Bronchial epithelial cell (primary cell): ENCODE data around the gene ANKRD11. TPM values are rescaled to one million over a fixed set of nuclear protein-coding genes. Genes with fewer than 3 reads are reported as not detected.

Experiments used
- DNase-seq: peaks from one replicate; pipeline ENCODE4 v3.0.0-alpha.2; 2010; ENCODE audit warnings: low read depth
- FAIRE-seq: peaks from 2 replicates; lab custom pipeline; 2011; peaks lifted over from hg19 to GRCh38; lab: Jason Lieb, UNC
- H3K27me3 ChIP-seq: 2 replicates; pipeline ENCODE4 v1.5.1; 2011; ENCODE audit warnings: low read length; ENCODE audit not compliant: control insufficient read depth, insufficient read depth
- H3K36me3 ChIP-seq: 2 replicates; pipeline ENCODE4 v1.5.1; 2011; ENCODE audit warnings: low read length; ENCODE audit not compliant: control insufficient read depth, insufficient read depth
- H3K4me3 ChIP-seq: 2 replicates; pipeline ENCODE4 v1.5.1; 2011; ENCODE audit warnings: mild to moderate bottlenecking, low read depth, low read length, control low read depth
- total RNA-seq: library from RNA; depleted of rRNA; stranded (reverse); fragments of >200 nt; gene quantifications from 2 replicates; pipeline ENCODE4 v1.2.1, GENCODE V29; 2014
- TF ChIP-seq, protein P1 (sequence below): IDR thresholded peaks from 2 replicates; pipeline ENCODE4 v1.5.1; 2011; ENCODE audit warnings: mild to moderate bottlenecking, moderate library complexity, low read length, control low read depth, inconsistent platforms; ENCODE audit not compliant: insufficient read depth, severe bottlenecking

Gene ANKRD11
- total RNA-seq, 1 donor from 2014 or later: 64.5 TPM

- TF ChIP-seq, protein P1, sequence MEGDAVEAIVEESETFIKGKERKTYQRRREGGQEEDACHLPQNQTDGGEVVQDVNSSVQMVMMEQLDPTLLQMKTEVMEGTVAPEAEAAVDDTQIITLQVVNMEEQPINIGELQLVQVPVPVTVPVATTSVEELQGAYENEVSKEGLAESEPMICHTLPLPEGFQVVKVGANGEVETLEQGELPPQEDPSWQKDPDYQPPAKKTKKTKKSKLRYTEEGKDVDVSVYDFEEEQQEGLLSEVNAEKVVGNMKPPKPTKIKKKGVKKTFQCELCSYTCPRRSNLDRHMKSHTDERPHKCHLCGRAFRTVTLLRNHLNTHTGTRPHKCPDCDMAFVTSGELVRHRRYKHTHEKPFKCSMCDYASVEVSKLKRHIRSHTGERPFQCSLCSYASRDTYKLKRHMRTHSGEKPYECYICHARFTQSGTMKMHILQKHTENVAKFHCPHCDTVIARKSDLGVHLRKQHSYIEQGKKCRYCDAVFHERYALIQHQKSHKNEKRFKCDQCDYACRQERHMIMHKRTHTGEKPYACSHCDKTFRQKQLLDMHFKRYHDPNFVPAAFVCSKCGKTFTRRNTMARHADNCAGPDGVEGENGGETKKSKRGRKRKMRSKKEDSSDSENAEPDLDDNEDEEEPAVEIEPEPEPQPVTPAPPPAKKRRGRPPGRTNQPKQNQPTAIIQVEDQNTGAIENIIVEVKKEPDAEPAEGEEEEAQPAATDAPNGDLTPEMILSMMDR: no peak
- Histone ChIP-seq H3K4me3 (no peak overlapping the region), H3K27me3 (no peaks in the 10 kb centered on the region), H3K36me3 (peaks cover 1% of the 10 kb centered on the region)
- FAIRE-seq (no peak), DNase-seq (no peak)
Observed at GRCh38 chr16:89367538-89367915, 122.8 kb downstream of the ANKRD11 start.

DNA sequence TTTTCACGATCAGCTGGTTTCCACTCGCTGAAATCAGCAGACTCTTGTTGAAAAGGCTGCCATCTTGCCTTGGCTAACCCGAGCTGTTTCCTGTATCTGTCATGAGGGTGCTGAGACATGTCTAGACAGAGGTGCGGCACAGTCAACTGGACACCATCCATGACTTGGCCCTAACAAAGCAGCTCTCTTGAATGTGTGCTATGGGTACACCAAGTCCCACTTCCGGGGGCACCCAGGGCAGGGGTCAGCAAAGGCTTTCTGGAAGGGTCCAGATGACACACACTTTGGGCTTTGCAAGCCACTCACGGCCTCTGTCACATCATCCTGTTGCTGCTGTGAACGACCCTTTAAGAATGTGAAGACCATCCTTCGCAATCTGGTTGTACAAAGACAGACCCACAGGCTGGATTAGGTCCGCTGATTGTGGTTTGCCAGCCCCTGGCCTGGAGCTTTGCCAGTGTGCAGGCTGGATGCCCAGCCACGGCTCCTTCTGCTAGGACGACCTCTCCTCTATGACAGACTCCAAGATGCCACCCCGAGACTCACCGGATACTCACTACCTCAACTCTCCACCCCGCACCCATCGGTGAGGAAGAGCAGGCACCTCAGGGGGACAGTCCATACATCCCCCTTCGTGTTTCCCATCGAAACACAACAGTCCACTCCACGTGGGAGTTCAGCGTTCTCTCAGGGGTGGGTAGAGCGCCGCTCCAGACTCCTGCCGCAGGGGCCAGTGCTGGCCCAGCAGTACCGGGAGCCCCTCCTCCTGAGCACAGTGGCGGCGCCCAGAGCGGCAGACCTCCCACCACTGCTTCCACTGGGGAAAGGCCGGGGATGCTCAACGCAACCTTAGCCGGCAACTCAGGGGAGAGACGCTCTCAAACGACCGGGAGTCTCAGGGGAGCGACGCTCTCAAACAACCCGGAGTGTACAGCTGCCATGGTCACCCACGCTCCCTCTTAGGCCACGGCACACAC, 123.5 kb downstream of the ANKRD11 start:
- no peak overlapping the region for H3K4me3 ChIP-seq
- H3K27me3 ChIP-seq: no peaks in the 10 kb centered on the region
- TF ChIP-seq, protein P1: no peak
- peaks cover 1% of the 10 kb centered on the region for H3K36me3 ChIP-seq
- FAIRE-seq (peak; percentile 80), DNase-seq (peak; percentile 87)

GRCh38 chr16:89365996-89366395, 124.4 kb downstream of the ANKRD11 start:
- peaks cover 3% of the 10 kb centered on the region for H3K36me3 ChIP-seq
- H3K27me3 ChIP-seq: no peaks in the 10 kb centered on the region
- H3K4me3 ChIP-seq: no peak overlapping the region
- DNase-seq: no peak
- FAIRE-seq: no peak
- TF ChIP-seq, protein P1: no peak

GRCh38 chr16:89365044-89365467, 125.3 kb downstream of the ANKRD11 start:
- DNase-seq (peak; percentile 68), FAIRE-seq (no peak)
- TF ChIP-seq, protein P1: no peak

GRCh38 chr16:89364606-89365005, 125.8 kb downstream of the ANKRD11 start:
- no peak overlapping the region for H3K4me3 ChIP-seq
- TF ChIP-seq, protein P1: no peak
- peaks cover 6% of the 10 kb centered on the region for H3K36me3 ChIP-seq
- peak; percentile 46 for DNase-seq
- no peaks in the 10 kb centered on the region for H3K27me3 ChIP-seq
- FAIRE-seq: no peak

More at GRCh38 chr16:89365044-89365467, 125.3 kb downstream of the ANKRD11 start:
- Histone ChIP-seq H3K4me3 (no peak overlapping the region), H3K27me3 (no peaks in the 10 kb centered on the region), H3K36me3 (peaks cover 6% of the 10 kb centered on the region)
